Kidney capillary endothelial cell (primary cell): ENCODE measurements around the gene CDKN2B.
"Not testable (repeated sequence)": the region's sequence is repeated elsewhere in the genome, so short reads cannot be mapped to it uniquely, and the experiment has no call there.

Experiments
- DNase-seq: peaks from one replicate; pipeline ENCODE4 v3.0.0-alpha.2; 2018; ENCODE audit warnings: low spot score

CDKN2B gene

DNA sequence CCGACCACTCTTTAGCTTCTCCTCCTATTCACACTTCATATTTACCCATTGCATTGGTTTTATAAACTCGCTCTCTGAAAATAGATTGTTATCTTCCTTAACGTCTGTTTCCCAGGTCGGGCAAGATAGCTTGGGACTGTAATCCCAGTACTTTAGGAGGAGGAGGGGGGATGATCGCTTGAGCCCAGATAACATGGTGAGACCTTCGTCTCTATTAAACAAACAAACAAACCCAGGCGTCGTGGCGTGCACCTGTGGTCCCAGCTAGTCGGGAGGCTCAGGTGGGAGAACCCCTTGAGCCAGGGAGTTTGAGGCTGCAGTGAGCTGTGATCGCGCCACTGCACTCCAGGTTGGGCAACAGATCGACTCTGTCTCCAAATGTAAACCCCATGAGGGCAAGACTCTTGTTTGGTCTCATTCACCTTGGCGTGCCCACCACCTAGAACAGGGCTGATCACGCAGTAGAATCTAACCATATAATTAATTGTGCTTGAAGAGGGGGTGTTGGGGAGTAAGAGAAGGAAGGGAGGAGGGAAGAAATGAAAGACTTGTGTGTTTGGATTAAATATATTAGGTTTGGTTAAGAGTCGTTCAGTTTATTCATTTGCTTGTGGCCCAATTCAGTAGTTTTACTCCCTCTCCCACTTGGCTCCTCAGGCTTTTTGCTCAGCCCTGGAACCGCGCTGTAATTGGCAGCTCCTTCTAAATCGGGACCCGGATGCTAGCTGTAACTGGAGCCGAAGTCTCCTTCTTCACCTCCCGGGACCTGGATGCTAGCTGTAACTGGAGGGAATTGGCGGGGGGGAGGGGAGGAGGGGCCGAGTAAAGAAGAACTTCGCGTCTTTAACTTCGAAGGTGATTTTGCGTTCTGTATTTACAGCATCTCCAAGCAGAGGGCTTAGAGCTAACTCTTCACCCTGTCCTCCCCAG, 39.8 kb downstream of the CDKN2B start:
- DNase-seq = no peak

DNA sequence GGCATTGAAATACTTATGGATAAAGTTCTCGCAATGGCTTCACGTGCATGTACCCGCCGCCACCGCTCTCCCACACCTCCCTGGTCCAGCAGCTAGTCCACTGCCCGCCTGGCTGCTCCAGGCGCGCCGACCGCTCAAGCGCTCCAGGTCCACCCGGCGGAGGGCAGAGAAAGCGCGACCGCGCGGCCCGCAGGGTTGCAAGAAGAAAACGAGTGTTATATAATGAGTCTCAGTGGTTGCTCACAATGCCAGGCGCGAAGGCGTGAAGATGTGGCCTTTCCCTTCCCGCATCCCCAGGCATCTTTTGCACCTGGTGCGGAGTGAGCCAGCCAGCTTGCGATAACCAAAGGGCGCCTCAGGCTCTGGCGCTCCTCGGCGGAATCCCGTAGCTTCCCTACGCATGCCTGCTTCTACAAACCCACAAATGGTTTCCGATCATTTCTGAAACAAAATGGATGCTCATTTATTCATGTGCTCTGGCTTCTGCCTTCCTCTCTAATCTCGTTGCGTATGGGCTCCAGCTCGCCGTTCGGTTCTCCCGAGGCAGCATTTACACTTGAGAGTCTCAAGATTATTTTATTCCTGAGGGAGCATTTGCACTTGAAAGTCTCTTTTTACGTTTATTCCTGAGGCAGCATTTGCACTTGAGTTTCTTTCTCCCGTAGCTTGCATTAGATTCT, 40.6 kb downstream of the CDKN2B start:
- DNase-seq = no peak

DNA sequence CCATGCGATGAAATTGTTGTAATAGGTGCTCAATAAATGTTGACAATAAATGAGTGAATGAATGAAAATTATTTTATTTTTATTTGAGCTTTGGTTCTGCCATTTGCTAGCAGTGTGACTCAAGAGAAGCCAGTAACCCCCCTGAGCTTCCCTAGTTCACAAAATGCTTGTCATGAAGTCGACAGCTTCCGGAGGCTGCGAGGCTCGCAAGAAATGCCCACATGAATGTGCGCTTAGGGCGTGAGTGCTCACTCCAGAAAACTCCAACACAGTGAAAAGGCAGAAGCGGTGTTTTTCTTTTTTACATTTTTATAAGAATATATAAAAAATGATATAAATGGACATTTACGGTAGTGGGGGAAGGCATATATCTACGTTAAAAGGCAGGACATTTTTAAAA, 41.4 kb downstream of the CDKN2B start:
- DNase-seq = no peak

DNA sequence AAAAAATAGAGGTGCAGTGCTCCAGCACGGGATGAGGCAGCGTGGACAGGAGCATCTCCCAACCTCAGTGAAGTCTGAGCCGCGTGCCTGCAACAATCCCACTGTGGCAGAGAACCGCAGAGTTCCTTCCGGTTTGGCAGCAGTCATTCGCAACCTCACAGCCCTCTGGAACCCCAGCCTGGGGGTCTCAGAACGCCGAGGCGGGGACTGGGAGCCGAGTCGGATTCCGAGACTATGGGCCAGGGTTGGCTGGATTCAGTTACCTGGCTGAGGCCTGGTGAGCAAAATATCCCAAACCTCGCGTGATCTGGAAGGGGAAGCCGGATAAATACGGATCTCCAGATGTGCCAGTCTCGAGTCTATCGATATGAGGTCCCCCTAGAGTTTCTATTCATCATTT, 41.9 kb downstream of the CDKN2B start:
- no peak for DNase-seq

DNA sequence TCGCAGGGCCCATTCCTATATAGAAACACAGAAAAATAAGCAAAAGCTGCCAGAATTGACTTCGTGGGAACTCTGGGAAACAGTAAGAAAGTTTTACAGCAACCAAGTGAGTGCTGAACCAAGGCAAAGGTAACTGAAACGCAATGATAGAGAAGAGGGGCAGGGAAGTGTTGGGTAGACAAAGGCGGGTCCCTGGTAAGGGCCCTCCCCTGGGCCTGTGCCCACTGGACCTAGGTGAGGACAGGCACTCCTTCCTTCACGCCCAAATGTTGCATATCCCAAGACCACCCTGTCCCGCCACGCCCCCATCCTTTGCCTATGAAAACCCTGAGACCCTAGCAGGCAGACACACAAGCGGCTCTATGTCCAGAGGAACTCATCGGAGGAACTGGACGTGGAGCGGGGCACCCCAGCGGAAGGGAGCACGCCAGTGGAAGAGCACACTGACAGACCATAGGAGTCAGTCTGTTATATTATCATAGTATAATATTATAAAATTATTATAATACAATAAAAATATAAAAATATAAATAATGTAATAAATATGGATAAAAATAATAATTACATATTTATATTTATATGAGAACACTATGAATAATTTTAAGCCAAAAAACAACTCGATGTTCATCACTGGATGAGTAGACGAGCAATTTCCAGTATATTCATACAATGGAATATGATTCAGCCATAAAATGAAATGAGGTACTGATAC, 42.8 kb downstream of the CDKN2B start:
- DNase-seq = no peak

DNA sequence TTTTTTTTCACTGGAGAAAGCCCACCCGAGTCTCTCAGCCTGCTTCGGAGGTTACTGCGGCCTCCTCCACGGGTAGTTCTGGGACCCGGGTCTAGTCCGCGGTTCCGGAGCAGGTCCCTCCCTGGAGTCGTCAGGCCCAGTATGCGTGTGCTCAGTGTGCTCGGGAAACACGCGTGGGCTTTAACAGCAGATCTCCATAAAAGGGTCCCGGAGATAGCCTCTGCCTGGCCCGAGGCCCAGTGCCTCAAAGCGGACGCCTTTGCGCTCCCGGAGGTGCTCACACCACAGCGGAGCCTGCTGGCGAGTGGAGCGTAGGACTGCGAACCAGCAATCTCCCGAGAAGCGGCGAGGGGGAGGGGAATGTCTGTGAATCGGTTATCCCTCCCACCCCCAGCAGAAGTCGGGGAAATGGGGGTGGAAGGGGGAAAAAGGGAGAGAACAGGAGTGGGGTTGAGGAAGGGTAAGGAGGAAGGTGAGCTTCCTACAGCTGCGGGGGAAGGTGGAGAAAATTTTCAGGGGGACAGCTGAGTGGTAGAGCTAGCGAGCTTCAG, 43.6 kb downstream of the CDKN2B start:
- DNase-seq = peak; percentile 76

DNA sequence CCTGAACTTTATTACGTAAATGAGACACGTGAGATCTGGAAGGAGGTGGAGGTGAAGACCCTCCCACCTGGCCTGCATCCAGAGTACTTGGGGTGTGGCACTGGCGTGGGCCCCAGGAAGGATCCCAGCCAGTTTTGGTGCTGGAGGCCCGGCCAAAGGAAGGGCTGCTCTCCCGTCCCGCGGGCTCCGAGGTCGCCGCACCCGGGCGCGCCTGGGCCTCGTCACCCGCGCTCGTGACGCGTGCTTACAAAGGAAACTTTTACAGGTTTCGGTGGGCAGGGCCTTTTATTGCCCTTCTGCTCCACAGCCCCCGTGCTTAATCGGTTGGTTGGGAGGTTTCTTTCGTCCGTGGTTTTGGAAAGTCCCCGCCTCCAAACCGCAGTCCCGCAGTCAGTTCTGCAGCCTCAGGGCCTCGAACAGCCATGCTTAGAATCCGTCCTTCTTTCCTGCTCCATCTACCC, 44.1 kb downstream of the CDKN2B start:
- no peak for DNase-seq

DNA sequence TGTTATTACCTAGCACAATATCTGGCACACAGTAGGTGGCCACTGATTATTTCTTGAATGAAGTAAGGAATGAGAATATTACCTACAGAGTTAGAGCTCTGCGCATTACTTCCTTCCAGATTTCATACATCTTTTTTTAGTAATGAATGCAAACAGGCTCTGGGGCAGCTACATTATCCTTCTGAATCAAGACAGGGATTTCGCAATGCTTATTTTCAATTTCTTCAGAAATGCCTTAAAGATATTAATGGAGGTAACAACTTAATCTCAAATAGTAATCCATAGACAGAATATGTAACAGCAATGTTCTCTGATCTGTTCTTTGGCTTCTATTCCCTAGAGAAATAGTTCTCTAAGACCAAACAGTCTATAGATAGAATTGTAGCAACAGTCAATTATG, 47.5 kb downstream of the CDKN2B start:
- no peak for DNase-seq

DNA sequence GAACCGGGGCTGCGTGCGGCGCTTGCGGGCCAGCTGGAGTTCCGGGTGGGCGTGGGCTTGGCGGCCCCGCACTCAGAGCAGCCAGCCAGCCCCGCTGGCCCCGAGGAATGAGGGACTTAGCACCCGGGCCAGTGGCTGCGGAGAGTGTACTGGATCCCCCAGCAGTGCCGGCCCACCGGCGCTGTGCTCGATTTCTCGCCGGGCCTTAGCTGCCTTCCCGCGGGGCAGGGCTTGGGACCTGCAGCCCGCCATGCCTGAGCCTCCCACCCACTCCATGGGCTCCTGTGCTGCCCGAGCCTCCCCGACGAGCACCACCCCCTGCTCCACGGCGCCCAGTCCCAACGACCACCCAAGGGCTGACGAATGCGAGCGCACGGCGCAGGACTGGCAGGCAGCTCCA, 49.8 kb downstream of the CDKN2B start:
- not testable (repeated sequence) for DNase-seq

DNA sequence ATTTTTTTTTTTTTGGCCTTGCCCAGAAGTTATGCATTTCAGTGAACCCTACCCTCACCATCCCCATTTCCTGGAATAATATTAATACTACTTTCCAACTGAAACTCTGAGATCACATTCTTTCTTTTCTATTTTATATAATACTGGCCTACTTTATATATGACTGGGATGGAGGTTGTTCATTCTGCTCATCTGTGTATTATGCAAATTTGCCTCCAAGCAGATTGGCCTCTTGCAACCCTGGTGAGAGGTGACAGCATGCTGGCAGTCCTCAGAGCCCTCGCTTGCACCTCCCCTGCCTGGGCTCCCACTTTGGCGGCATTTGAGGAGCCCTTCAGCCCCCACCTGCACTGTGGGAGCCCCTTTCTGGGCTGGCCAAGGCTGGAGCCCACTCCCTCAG, 50.3 kb downstream of the CDKN2B start:
- no peak for DNase-seq
